GM19395 (cell line): ENCODE data around the gene PLXNA4.

Source experiments
- ATAC-seq: cut with Tn5 transposase; IDR thresholded peaks from one replicate; pipeline ENCODE4 v1.9.1; 2021; ENCODE audit warnings: mild to moderate bottlenecking, moderate library complexity; ENCODE audit not compliant: unreplicated experiment

Gene PLXNA4

DNA sequence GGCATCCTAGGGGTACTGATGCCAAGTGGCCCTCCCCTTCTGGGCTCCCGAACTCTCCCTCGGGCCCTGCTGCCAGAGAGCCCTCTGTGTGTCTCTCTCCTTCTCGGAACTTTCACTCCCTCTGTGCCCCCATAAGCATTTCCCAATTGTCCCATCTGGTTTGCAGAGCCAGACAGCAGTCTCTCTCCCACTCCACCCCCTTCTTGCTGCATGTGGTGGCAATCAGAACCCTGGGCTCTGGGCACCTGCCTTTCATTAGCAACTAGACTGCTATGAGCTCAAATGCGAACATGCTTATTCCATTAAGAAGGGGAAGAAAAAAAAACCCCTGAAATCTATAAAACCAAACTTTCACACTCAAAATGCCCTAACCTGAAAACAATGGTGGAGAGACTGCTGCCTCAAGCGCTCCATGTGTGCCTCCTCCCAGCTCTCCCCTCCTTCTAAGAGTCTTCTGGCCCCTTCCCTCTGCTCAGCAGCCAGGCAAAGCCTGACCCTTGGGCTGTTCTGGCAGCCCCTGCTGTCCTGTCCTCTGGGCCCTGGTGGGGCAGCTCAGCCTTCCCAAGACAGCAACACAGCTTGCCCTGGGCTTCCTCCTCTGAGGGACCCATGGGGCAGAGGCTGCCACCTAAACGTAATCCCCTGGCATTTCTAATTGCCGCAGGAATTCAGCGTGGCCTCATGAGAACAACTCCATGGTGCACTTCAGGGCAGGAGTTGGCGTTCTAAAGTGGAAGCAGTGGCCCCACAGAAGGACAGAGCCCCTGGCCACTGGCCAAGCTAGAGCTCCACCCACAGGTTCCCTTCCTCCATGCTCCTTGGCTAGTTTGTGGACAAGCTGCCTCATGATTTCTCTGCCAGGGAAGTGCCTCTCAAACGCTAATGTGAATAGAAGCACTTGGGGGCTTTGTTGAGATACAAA is 415.4 kb downstream of the PLXNA4 start:
- no peak for ATAC-seq

DNA sequence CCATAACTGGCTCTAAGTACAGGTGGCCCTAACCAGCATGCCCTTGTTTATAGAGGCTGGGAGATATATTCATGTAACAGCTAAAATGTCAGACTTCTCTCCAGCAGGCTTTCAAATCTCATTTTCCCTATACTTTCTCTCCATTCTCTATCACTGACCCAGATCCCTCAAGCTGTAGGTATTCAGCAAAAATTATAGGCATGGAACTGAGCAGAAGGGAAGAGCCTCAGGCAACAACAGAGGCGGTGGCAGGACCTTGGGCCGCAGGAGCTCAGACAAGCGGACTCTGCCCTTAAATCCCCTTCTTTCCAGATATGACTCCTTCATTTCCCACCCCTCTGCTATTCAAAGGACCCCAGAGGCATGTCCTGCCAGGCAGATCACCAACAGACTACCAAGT is 417.4 kb downstream of the PLXNA4 start:
- ATAC-seq = no peak

DNA sequence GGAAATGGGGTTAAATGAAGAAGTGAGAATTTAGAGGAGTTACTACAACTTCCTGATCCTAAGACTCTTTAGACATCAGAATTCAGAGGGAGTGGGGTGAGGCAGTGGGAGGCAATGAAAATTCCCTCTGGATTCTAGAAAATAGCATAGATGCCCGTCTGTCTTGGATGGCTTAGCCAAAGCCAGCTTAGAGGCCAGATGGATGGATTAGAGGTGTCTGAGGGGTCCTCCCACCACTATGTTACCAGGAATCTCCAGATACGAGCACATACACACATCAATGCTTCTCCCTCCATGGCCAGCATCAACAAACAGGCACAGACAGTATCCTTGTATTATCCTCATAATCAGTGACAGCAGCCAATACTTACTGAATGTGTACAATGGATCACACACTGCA is 418.1 kb downstream of the PLXNA4 start:
- no peak for ATAC-seq

DNA sequence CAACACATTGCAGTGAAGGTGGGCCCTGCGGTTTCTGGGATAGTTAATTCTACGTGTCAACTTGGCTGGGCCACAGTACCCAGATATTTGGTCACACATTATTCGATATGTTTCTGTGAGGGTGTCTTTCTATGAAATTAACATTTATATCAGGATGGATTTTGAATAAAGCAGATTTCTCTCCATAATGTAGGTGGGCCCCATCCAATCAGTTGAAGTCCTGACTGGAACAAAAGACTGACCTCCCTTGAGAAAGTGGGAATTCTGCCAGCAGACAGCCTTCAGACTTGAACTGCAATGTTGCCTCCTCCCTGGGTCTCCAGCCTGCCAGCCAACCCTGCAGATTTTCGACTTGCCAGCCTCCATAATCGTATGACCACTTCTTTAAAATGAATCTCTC is 420.6 kb downstream of the PLXNA4 start:
- no peak for ATAC-seq

DNA sequence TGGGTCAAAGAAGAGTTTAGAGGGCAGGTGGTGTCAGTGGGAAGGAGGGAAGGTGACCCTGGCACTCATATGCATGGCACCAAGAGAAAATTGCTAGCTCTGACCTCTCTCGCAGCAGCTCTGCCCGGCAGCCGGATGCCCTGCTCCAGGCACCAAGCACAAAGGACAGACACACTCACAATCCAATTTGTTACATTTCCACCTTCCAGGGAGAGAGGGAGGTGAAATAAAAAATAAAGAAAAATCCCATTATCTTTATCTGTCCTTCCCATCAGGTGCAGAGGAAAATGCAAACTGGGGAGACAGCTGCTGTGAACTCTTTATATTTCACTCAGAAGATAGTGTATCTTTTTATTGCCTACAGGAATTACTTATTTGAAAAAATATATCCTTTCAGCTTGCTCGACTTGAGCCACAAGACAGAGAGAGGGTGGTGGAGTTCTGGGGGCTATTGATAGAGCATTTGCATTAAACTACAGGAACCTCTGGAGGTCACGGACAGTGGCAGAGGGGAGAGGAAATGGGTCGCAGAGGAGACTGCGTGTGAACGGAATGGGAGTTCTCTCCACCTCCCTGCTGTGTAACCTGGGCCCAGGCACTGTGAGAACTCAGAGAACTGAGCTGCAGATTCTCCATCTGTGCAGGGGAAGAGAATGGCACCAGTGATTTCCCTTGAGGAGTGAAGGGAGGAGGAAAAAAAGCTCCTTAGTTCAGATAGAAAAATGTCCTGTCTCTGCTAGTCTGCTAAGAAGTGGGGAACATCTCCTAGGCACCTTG is 421.4 kb downstream of the PLXNA4 start:
- no peak for ATAC-seq

DNA sequence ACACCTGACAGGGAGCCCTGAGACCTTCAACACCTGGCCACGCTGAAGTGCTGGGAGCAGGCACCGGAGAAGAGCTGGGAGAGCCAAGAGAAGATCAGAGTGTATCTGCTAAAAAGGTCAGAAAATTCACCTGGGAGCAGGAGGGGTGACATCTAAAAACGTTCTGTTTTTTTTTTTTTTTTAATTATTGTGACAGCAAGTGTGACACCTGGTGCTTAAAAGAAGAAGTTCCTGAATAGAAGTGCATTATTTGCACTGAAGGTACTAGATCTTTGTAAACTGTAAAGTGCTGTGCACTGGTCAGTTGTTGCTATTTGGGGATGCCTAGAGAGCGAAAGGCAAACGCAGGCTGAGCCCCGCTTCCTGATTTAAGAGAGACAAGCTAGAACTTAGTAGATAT is 422.0 kb downstream of the PLXNA4 start:
- no peak for ATAC-seq

DNA sequence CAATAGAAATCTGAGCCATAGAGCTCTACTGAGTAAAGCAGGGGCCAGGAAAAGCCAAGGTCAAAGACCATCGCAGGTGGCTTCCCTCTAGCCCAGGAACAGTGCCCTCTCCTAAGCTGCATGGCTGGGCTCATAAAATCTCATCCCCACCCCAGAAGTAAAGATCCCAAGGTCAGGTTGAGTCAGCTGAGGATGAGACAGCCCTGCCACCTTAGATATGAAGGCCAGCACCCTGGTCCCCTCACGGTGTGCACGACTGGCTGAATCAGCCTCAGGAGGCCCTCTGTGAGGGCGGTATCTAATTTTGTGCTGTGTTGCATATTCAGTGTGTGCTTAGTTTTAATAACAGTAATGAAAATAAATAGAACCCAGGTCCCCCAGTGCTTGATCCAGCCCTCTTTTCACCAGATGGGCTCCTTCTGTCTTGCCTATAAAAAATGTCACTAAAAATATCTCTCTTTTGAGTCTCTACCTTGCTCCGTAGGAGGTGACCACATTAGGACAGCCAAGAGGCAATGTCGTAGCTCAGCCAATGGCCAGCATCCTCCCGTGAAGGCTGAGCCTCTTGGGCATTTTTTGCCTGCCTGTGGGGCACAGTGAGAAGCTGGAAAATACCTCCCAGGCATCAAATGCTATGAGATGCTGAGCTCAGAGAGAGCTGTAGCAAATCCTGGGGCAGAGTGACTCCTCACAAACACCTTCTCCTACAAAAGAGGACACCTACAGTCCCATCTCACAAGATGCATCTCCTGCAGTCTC is 424.0 kb downstream of the PLXNA4 start:
- ATAC-seq = no peak

DNA sequence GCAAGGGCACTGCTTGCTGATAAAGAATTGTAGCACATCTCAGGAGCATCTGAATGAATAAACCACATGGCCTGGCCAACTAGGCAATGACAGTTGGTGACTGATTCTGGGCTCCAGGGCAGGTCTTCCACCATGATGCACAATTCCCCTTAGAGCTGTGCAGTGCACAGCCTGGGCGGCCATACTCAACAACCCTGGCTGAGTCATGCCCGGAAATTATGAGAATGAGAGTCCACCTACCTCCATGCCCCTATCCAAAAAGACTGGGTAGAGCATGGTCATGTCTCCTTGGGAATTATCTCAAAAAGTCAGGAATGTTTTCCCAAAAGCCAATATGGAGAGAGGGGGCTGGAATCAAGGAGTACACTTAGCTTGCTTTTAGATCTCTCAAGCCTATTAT is 425.6 kb downstream of the PLXNA4 start:
- no peak for ATAC-seq

DNA sequence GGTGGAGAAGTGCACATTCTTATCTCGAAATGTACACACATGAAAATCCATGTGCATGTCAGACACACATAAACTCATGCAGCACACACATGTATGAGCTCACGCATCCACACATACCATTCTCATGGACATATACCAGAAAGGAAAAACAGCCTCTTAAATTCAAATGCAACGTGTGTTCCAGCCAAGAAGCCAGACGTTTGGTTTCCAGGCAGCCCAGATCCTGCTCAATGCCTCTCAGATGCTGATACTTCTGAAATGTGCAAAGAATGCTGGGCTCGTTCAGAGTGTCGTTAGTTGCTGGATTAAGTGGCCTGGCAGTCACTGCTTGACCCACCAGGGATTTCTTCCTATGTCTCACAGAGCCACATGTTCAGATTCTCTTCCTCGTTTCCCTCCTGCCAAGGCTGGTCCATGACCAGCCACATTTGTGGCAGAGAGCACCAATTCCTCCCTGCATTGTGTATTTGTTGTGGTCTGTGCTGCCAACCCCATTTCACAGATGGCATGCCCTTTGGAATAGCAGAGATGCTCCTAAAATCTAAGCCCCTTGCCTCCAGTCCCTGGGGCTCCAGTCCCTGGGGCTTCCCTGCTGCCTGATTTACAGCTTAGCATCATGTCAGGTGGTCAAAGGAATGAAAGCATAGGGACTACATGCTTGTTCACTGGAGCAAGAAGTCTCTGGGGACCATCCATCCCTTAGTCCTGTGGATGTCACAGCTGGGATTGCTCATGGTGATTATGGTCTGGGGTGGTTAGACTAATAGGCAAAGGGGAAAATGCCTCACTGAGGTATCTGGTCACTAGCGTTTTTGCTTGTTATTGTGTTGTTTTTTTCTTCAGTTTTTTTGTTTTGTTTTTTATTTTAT is 426.6 kb downstream of the PLXNA4 start:
- no peak for ATAC-seq

DNA sequence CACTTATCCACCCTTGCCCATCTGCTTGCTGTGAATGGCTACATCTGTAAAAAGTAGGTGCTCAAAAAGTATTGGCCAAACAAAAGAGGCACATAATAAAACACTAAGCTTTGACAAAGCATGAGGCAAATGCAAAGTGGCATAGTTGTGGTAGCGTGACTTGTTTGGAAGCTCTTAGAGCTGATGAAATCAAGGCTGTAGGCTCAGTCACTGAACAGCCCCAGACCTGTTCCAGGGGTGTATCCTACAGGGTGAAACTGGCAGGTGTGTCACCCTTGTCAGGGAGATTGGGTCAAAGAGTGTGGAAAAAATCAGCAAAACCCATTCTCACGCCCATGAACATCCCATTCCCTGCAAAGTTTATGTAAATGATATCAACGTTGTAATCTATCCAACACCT is 427.4 kb downstream of the PLXNA4 start:
- ATAC-seq = no peak

DNA sequence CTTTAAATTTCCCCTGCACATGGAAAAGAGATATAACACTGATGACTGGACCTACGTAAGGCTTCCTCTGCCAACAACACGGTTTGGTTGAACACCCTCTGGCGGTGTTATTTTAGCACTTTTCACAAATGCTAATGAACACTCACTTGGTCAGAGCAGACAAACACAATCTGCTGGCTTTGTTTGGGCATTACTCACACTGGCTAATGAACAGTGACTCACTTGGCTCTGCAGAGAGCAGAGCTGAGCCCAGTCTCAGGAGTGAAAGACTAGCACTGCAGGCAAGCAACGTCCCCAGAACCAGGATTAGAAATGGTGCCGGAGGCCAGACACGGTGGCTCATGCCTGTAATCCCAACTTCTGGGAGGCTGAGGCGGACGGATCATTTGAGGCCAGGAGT is 430.8 kb downstream of the PLXNA4 start:
- no peak for ATAC-seq

DNA sequence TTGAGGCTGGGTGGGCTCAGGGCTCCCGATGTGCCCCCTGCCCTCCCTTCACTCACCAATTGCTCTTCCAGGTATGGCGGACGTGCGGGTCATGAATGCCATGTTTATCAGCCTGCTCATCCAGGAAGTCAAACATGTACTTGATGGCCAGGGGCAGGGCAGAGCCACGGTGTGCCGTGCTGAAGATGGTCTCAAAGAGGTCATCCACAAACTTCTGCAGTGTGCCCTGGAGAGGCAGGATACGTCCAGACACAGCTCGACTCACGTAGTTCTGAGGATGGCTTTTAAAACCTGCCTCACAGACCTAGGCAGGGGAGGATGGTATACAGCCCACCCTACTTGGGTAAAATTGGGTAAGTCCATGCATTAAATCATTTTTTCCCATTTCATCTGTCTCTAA is 431.2 kb downstream of the PLXNA4 start:
- ATAC-seq = no peak

DNA sequence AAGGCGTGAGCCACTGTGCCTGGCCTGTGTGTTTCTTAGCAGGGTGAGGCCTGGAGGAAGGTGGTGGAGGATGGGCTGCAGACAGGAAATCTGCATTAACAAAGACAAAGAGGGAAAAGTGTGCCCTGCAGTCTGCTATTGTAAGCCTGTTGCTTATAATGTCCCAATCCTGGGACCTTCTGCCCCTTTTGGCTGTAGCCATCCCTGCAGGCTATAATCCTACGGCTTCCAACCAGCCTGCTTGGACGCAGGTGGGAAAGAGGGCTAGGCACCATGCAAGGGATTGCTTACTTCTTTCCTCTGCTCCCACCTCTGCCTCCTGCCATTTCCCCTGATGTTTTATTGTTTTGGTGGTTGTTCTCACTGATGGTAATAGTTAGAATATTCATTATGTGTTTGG is 434.3 kb downstream of the PLXNA4 start:
- no peak for ATAC-seq

DNA sequence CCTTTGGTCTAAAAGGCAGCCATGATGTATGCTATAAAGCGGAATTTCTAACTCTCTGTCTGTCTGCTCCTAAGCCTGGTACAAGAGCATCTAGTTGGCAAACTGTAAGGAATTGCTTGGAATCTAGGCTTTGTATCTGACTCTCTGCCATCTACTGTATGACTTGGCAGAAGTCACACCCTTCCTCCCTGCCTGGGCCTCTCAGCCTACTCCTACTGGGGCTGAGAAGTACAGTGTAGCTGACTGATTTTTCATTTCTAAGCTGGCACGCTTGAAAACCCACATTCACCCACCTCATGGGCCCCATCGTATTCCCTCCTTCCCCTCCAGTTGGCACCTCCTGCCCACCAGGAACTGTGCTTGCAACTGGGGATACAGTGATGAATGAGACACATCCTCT is 435.2 kb downstream of the PLXNA4 start:
- no peak for ATAC-seq

DNA sequence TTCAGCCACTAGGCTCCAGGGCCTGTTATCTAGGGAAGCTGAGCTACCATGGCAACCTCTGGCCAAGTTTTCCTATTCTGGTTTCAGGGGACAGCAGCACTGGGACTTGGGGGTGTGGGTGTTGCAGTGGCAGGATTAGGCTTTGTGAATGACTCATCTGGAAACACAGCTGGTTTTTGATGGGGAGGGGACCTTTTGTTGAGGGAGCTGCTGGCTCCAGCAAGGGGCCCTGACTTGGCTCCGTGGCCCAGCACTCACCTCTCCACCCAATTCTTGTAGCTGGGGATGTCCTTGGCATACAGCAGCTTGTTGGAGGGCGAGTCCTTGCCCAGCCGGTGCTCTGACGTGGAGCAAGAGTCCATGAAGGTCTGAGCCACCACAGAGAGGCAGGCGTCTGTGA is 435.9 kb downstream of the PLXNA4 start:
- ATAC-seq = no peak

DNA sequence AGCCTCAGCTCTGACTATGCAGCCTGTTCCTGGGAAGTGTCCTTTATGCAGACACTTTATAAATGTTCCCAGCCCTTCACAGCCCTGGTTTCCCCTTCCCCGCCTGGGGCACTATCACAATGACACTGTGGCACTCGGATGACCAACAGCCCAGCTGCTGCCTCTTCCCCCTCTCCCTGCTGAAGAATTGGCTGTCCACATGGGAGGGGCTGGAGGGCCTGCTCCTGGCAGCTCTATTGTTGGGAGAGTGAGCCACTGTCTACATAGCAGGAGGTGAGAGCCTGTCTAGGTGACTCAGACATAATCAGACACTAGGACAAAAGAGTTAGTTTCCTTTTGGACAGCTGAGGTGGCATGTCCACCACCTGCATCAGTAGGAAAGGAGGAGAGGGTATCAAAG is 437.5 kb downstream of the PLXNA4 start:
- ATAC-seq = no peak

DNA sequence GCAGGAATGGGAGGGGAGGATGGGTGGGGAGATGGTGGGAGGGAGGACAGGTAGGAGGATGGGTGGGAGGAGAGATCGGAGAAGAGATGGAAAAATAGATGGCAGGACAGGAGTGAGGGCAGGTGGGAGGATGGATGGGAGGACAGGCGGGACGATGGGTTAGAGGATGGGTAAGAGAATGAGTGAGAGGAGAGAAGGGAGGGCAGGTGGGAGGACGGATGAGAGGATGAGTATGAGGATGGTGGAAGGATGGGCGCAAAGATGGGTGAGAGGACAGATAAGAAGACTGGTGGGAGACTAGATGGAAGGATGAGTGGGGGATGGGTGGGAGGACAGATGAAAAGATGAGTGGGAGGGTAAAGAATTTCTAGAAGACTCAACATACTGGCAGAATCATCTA is 438.6 kb downstream of the PLXNA4 start:
- ATAC-seq = no peak

DNA sequence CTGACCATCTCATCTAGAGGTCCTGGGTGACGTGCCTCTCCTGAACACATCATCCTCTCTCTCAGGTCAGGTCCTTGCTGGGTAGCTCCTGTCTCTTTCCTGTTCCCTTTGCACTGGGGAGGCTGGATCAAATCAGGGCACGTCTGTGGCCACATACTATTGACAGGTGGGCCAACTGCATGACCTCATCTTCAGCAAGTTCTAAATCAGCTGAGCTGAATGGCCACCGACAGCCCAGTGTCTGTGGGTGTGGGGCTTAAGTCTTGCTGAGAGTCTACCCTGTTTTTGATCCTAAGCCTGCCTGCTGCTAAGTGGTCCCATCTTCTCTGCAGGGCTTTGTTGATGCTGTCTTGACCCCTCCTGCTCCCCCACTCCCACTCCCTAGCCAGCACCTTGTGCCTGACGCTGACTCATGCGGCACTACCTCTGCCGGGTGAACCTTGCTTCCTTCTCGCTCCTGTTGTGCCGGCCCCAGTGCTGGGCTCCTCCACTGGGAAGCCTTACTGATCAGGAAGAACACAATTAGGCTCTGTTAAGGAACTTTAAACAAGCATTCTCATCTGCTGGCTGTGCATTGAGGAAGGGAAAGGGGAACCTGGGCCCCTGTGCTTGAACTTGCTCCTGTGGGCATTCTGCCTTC is 440.4 kb downstream of the PLXNA4 start:
- no peak for ATAC-seq

DNA sequence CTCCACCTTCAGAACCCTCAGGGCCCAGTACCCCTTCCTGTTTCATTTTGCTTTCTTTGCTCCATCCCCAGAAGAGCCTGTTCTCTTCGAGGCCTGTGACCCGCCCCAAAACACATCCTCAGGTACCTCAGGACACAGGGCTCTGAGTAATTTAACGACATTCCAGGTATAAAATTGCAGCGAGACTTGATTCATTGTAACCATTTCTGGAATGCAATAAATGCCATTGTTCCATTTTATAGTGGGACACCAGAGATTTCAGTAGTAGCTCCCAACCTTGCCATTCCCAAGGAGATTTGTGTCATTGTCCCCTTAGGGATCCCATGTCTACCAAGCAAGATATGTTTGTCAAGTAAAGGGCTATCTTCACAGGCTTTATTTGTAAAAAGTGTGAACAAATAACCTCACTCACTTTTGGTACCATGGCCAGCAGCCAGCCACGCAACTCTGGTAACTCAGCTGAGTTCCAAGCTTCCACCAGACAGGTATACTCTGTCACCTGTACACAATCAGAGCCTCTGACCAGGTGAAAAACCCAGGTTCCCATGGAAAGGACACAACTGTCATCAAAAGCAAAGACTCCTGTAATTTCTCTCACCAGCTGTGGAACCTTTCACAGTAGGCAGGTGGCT is 441.3 kb downstream of the PLXNA4 start:
- no peak for ATAC-seq

DNA sequence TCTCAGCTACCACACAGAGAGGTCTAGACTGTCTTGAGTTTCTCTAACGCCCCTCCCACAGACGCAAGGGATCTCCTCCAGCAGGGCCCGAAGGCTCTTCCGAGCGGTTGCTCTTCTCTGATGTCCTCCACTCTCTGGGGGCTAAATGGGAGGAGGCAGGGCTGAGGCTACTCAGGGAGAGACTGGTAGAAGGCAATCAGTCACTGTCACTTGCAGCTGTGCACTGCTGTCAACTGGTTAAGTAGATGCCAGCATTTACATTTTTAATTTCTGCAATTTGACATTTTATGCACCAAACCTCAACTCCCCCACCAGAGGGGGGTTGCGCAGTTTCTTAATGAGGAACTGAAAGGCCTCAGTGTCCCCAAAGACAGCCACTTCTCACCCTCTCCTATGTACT is 442.8 kb downstream of the PLXNA4 start:
- ATAC-seq = no peak
